GOT3 (cell line): Measurements from ENCODE around the gene SEC14L1.
"Not testable (repeated sequence)": the region's sequence is repeated elsewhere in the genome, so short reads cannot be mapped to it uniquely, and the experiment has no call there.

Experiments
- DNase-seq: peaks from one replicate; lab custom pipeline; 2025; ENCODE audit warnings: mixed read lengths; lab: John Stamatoyannopoulos, UW

SEC14L1 gene

GRCh38 chr17:77142689-77143088 is 1.9 kb downstream of the SEC14L1 start:
- no peak for DNase-seq

GRCh38 chr17:77143306-77143705 is 2.5 kb downstream of the SEC14L1 start:
- DNase-seq: no peak

GRCh38 chr17:77144227-77144626 is 3.5 kb downstream of the SEC14L1 start:
- no peak for DNase-seq

GRCh38 chr17:77145224-77145611 is 4.4 kb downstream of the SEC14L1 start:
- no peak for DNase-seq

GRCh38 chr17:77145612-77146245 is 5.0 kb downstream of the SEC14L1 start:
- no peak for DNase-seq

- DNase-seq: no peak
These were observed 5.5 kb downstream of the SEC14L1 start for GRCh38 chr17:77146246-77146632.

- no peak for DNase-seq
These were observed 6.1 kb downstream of the SEC14L1 start for GRCh38 chr17:77146882-77147281.

GRCh38 chr17:77147357-77147801 is 6.6 kb downstream of the SEC14L1 start:
- no peak for DNase-seq

GRCh38 chr17:77148077-77148939 is 7.5 kb downstream of the SEC14L1 start:
- DNase-seq: no peak

- no peak for DNase-seq
These were observed 8.3 kb downstream of the SEC14L1 start for GRCh38 chr17:77148940-77149510.

- no peak for DNase-seq
These were observed 9.4 kb downstream of the SEC14L1 start for GRCh38 chr17:77150196-77150595.

GRCh38 chr17:77151186-77151585 is 10.4 kb downstream of the SEC14L1 start:
- DNase-seq: no peak

- not testable (repeated sequence) for DNase-seq
These were observed 11.3 kb downstream of the SEC14L1 start for GRCh38 chr17:77152056-77152455.

- DNase-seq: no peak
These were observed 12.7 kb downstream of the SEC14L1 start for GRCh38 chr17:77153472-77153871.

- DNase-seq: no peak
These were observed 13.3 kb downstream of the SEC14L1 start for GRCh38 chr17:77153999-77154586.

- no peak for DNase-seq
These were observed 14.4 kb downstream of the SEC14L1 start for GRCh38 chr17:77155125-77155524.

GRCh38 chr17:77157766-77158165 is 17.0 kb downstream of the SEC14L1 start:
- DNase-seq: not testable (repeated sequence)

- DNase-seq: no peak
These were observed 19.5 kb downstream of the SEC14L1 start for GRCh38 chr17:77160091-77160874.

- DNase-seq: no peak
These were observed 20.2 kb downstream of the SEC14L1 start for GRCh38 chr17:77160875-77161530.

GRCh38 chr17:77161953-77162352 is 21.2 kb downstream of the SEC14L1 start:
- DNase-seq: no peak

- DNase-seq: no peak
These were observed 22.2 kb downstream of the SEC14L1 start for GRCh38 chr17:77163001-77163400.
